HG03097 (cell line): Measurements from ENCODE around the gene DHX40.
A peak's percentile ranks its signal among the peaks of the same experiment; 100 is the strongest.
"Not testable (repeated sequence)": the region's sequence is repeated elsewhere in the genome, so short reads cannot be mapped to it uniquely, and the experiment has no call there.

Experiments used
- ATAC-seq: cut with Tn5 transposase; IDR thresholded peaks from one replicate; pipeline ENCODE4 v1.9.1; 2021; ENCODE audit not compliant: unreplicated experiment, low FRiP score

DHX40 gene

GRCh38 chr17:59565171-59565958, at the start of gene DHX40:
Gene DHX40 (plus strand): TSS chr17:59565610. CDS start chr17:59565672, 62 bp downstream.
- peak; percentile 88 for ATAC-seq

- ATAC-seq, result no peak
Measured at GRCh38 chr17:59516451-59516850, 49.0 kb upstream of the DHX40 start.

GRCh38 chr17:59519132-59519531, 46.3 kb upstream of the DHX40 start:
- ATAC-seq, result no peak

- no peak for ATAC-seq
Measured at GRCh38 chr17:59520251-59520650, 45.2 kb upstream of the DHX40 start.

GRCh38 chr17:59521465-59522126, 43.8 kb upstream of the DHX40 start:
- no peak for ATAC-seq

GRCh38 chr17:59524930-59525329, 40.5 kb upstream of the DHX40 start:
- not testable (repeated sequence) for ATAC-seq

- no peak for ATAC-seq
Measured at GRCh38 chr17:59525668-59526067, 39.7 kb upstream of the DHX40 start.

- ATAC-seq, result no peak
Measured at GRCh38 chr17:59526451-59526850, 39.0 kb upstream of the DHX40 start.

GRCh38 chr17:59527325-59527917, 38.0 kb upstream of the DHX40 start:
- ATAC-seq, result no peak

GRCh38 chr17:59527931-59528330, 37.5 kb upstream of the DHX40 start:
- ATAC-seq, result no peak

GRCh38 chr17:59530531-59530930, 34.9 kb upstream of the DHX40 start:
- no peak for ATAC-seq

- ATAC-seq, result no peak
Measured at GRCh38 chr17:59533694-59534093, 31.7 kb upstream of the DHX40 start.

GRCh38 chr17:59534583-59534982, 30.8 kb upstream of the DHX40 start:
- ATAC-seq, result no peak

GRCh38 chr17:59538195-59538909, 27.1 kb upstream of the DHX40 start:
- no peak for ATAC-seq

- no peak for ATAC-seq
Measured at GRCh38 chr17:59542960-59543635, 22.3 kb upstream of the DHX40 start.

- ATAC-seq, result no peak
Measured at GRCh38 chr17:59545942-59546341, 19.5 kb upstream of the DHX40 start.

- no peak for ATAC-seq
Measured at GRCh38 chr17:59547131-59547915, 18.1 kb upstream of the DHX40 start.

GRCh38 chr17:59548985-59549384, 16.4 kb upstream of the DHX40 start:
- ATAC-seq, result not testable (repeated sequence)

- no peak for ATAC-seq
Measured at GRCh38 chr17:59550703-59551102, 14.7 kb upstream of the DHX40 start.

GRCh38 chr17:59558039-59558438, 7.4 kb upstream of the DHX40 start:
- no peak for ATAC-seq
